ENCODE data around the gene SSBP4. TPM values are rescaled to one million over a fixed set of nuclear protein-coding genes. Genes with fewer than 3 reads are reported as not detected.

The SSBP4 gene
- total RNA-seq, 1 experiment from 2014 or later, result 51.2 TPM

GRCh38 chr19:18428787-18429674, 9.8 kb downstream of the SSBP4 start (continued):
- 0 out of 2 replicates have a peak, but pooled peaks have one; percentile 12 for TF ChIP-seq E2F5 (CRISPR knock-in tag; IDR thresholded peaks at IDR 0.05)

- Mint-ChIP-seq H3K36me3 (no peaks in the 10 kb centered on the region), H3K4me3 (peak overlapping the region; percentile 60), H3K9me3 (no peaks in the 10 kb centered on the region), H3K27ac (no peak overlapping the region), H3K27me3 (ENCODE audit: low read depth) (no peaks in the 10 kb centered on the region), H3K4me1 (peaks cover 25% of the 10 kb centered on the region)
- ChIA-PET CTCF (interaction anchor here (0.6 to 2.2 kb wide), 3 partner anchors 10 to 151 kb away, joined by 4 to 31 read pairs (median 6); partner anchors contain the start of gene SSBP4), POLR2A (no interaction called here)
- no peak for DNase-seq (ENCODE audit: low spot score)
- peak; percentile 75; the same call in 1 of the 2 replicates for TF ChIP-seq GTF2I (CRISPR knock-in tag; conservative IDR thresholded peaks at IDR 0.05)
- TF ChIP-seq ERG (CRISPR knock-in tag; IDR thresholded peaks at IDR 0.05), result 0 out of 2 replicates have a peak, but pooled peaks have one; percentile 5
- TF ChIP-seq ZMAT4 (CRISPR knock-in tag; IDR thresholded peaks at IDR 0.05), result 0 out of 2 replicates have a peak, but pooled peaks have one; percentile 29
- TF ChIP-seq EMX1 (CRISPR knock-in tag; IDR thresholded peaks at IDR 0.05), result 0 out of 2 replicates have a peak, but pooled peaks have one; percentile 49
- TF ChIP-seq HMGXB4 (CRISPR knock-in tag; IDR thresholded peaks at IDR 0.05), result no peak
- 0 out of 2 replicates have a peak, but pooled peaks have one; percentile 29 for TF ChIP-seq MYBL2 (CRISPR knock-in tag; IDR thresholded peaks at IDR 0.05)
- no peak for TF ChIP-seq CDX4 (CRISPR knock-in tag; IDR thresholded peaks at IDR 0.05; ENCODE audit: borderline replicate concordance)
- ATAC-seq, result no peak
These were observed 10.7 kb downstream of the SSBP4 start for GRCh38 chr19:18429717-18430416.

GRCh38 chr19:18430417-18431144, 11.4 kb downstream of the SSBP4 start:
- Mint-ChIP-seq H3K9me3 (no peaks in the 10 kb centered on the region), H3K4me1 (peaks cover 25% of the 10 kb centered on the region), H3K27me3 (ENCODE audit: low read depth) (no peaks in the 10 kb centered on the region), H3K4me3 (peak overlapping the region; percentile 39; the same call in 1 of the 2 replicates), H3K27ac (no peak overlapping the region), H3K36me3 (no peaks in the 10 kb centered on the region)
- ChIA-PET POLR2A (no interaction called here), CTCF (no interaction called here)
- DNase-seq (ENCODE audit: low spot score) (no peak), ATAC-seq (no peak)
- TF ChIP-seq RORB (CRISPR knock-in tag; IDR thresholded peaks at IDR 0.05) (no peak), ZNF317 (CRISPR knock-in tag; IDR thresholded peaks at IDR 0.05; ENCODE audit: borderline replicate concordance, low read depth) (no peak), CREB1 (CRISPR knock-in tag; IDR thresholded peaks at IDR 0.05) (no peak), ATF6 (CRISPR knock-in tag; IDR thresholded peaks at IDR 0.05) (no peak), FOXP1 (CRISPR knock-in tag; IDR thresholded peaks at IDR 0.05; ENCODE audit: borderline replicate concordance) (no peak), ZMAT4 (CRISPR knock-in tag; IDR thresholded peaks at IDR 0.05) (no peak), ATF3 (CRISPR knock-in tag; conservative IDR thresholded peaks at IDR 0.05) (no peak), ZNF281 (CRISPR knock-in tag; IDR thresholded peaks at IDR 0.05) (no peak), HMGA2 (CRISPR knock-in tag; IDR thresholded peaks at IDR 0.05) (no peak), ZNF671 (CRISPR knock-in tag; IDR thresholded peaks at IDR 0.05) (no peak)

Data from WTC11 (cell line).